ENCODE results near the gene CLDN19. TPM values are rescaled to one million over a fixed set of nuclear protein-coding genes. Genes with fewer than 3 reads are reported as not detected.

CLDN19 gene
- total RNA-seq, 1 experiment from 2014 or later, result not detected

DNA sequence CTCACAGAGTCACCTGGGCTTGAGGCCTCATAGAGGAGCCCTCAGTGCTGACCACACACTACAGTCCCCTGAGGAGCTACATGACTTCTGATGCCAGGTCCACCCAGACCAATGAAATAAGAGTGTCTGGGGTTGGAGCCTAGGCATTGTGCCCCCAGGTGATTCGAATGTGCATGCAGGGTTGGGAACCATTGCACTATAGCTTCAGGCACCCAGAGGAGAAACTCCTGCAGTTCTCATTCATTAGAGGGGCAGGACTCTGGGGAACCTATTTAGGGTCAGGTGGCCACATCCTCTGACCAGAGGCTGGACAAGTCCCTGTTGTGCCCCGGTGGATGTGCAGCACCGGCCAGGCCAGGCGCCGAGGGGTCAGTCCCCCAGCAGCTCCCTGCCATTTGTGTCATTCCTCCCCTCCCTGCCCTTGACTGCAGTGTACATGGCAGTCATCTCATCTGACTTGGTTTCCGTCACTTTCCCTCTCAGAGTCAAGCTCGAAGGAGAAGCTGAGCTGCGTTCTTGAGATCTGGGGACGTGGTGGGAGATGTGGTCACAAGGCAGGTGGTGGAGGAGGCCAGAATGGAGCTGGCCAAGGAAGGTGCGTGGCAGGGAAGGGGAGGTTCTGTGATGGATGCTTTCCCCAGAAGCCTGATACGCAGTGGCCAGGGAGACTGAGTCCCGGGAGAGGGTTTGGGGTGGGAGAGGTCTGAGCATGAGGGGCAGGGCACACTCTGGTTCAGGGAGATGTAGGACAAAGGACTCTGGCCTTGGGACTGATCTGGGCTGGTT is 6.4 kb downstream of the CLDN19 start (continued):
- TF ChIP-seq, protein P1, sequence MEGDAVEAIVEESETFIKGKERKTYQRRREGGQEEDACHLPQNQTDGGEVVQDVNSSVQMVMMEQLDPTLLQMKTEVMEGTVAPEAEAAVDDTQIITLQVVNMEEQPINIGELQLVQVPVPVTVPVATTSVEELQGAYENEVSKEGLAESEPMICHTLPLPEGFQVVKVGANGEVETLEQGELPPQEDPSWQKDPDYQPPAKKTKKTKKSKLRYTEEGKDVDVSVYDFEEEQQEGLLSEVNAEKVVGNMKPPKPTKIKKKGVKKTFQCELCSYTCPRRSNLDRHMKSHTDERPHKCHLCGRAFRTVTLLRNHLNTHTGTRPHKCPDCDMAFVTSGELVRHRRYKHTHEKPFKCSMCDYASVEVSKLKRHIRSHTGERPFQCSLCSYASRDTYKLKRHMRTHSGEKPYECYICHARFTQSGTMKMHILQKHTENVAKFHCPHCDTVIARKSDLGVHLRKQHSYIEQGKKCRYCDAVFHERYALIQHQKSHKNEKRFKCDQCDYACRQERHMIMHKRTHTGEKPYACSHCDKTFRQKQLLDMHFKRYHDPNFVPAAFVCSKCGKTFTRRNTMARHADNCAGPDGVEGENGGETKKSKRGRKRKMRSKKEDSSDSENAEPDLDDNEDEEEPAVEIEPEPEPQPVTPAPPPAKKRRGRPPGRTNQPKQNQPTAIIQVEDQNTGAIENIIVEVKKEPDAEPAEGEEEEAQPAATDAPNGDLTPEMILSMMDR (IDR thresholded peaks at IDR 0.05 in 2 of 3, conservative IDR thresholded peaks at IDR 0.05 in 1 of 3; ENCODE audit: borderline replicate concordance in 1 of 3, insufficient read depth in 1 of 3, low read depth in 2 of 3, low read length in 2 of 3), result no peak
- TF ChIP-seq SIN3A (IDR thresholded peaks at IDR 0.05; ENCODE audit: low read depth) (no peak), YY1 (IDR thresholded peaks at IDR 0.05; ENCODE audit: extremely low read depth, insufficient replicate concordance, low read depth, low read length) (no peak), ZFX (IDR thresholded peaks at IDR 0.05) (no peak)
- TF ChIP-seq, protein P2, sequence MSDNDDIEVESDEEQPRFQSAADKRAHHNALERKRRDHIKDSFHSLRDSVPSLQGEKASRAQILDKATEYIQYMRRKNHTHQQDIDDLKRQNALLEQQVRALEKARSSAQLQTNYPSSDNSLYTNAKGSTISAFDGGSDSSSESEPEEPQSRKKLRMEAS (IDR thresholded peaks at IDR 0.05), result no peak

DNA sequence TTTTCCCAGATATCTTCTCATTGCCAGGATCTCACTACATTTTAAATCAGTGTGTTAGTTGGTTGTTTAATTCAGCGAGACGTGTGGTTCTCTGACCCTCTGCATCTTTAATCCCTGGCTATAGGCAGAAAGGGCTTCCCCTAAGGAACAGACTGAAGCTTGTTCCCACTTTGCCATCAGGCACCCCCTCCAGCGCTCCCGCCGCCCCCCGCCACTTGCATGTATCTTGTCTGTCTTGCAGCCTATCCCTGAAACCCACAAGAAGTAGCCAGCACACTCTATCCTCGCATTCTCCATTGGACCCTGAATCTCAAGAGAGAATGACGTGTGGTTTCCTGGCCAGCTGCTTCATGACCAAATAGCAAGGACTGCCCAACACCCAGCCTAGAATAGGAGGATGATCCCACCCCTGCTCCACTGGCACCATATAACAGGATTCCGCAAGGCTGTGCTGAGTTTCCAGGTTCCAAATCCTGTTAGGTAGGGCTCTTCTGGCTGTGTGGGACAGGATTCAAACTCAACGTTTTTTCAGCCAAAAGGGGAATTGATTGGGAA is 7.8 kb downstream of the CLDN19 start:
- Histone ChIP-seq H3K4me2 (ENCODE audit: low read length) (no peak overlapping the region), H3K36me3 (ENCODE audit: control insufficient read depth in 1 of 2, insufficient read depth in 2 of 2, low read length in 2 of 2) (no peaks in the 10 kb centered on the region), H3K9me2 (ENCODE audit: insufficient read depth) (no peaks in the 10 kb centered on the region), H3K9ac (ENCODE audit: low read length) (no peak overlapping the region), H3K4me1 (ENCODE audit: control insufficient read depth in 1 of 2, insufficient read depth in 2 of 2, low read length in 2 of 2) (peaks cover 4 to 12% of the 10 kb centered on the region in 2 experiments), H3K9me3 (ENCODE audit: control insufficient read depth in 1 of 2, insufficient read depth in 1 of 2, low read depth in 1 of 2, low read length in 2 of 2) (no peaks in the 10 kb centered on the region), H3K4me3 (replicated peaks in 1 of 2; ENCODE audit: low read depth in 1 of 2, low read length in 2 of 2) (no peak overlapping the region), H3K27ac (ENCODE audit: low read depth, low read length) (no peak overlapping the region), H4K20me1 (ENCODE audit: insufficient read depth) (no peaks in the 10 kb centered on the region), H2AFZ (ENCODE audit: low read depth, low read length, poor library complexity, severe bottlenecking) (no peak overlapping the region), H3K79me2 (ENCODE audit: insufficient read depth, low read length) (no peaks in the 10 kb centered on the region), H3K27me3 (ENCODE audit: insufficient read depth, low read length) (no peaks in the 10 kb centered on the region)
- ATAC-seq, result no peak
- RAD21 ChIA-PET (ENCODE audit: low non-redundant PET in 1 of 2, low total read pairs in 2 of 2, uncharacterized antibody in 2 of 2, unreplicated experiment in 2 of 2), result no interaction called here
- POLR2A ChIA-PET, result no interaction called here
- CTCF ChIA-PET, result interaction anchor here (0.6 kb wide), 1 partner anchor 14 kb away, joined by 3 read pairs; no protein-coding TSS in a partner anchor
- no peak for DNase-seq (ENCODE audit: low read depth, low spot score)
- no TSS peak for BruUV-seq (replicated peaks)
- TF ChIP-seq POLR2A (IDR thresholded peaks at IDR 0.05; ENCODE audit: borderline replicate concordance, extremely low read depth, insufficient read depth, insufficient read length) (no peak), CEBPB (IDR thresholded peaks at IDR 0.05; ENCODE audit: low read depth) (no peak), EGR1 (IDR thresholded peaks at IDR 0.05; ENCODE audit: low read depth) (no peak), EZH2 (IDR thresholded peaks at IDR 0.05) (no peak), RAD21 (IDR thresholded peaks at IDR 0.05; ENCODE audit: low read depth) (no peak), TCF7L2 (IDR thresholded peaks at IDR 0.05; ENCODE audit: borderline replicate concordance, extremely low read depth, insufficient read depth, insufficient read length) (no peak), SRF (IDR thresholded peaks at IDR 0.05; ENCODE audit: low read depth) (no peak), ZFX (IDR thresholded peaks at IDR 0.05) (no peak), SIN3A (IDR thresholded peaks at IDR 0.05; ENCODE audit: low read depth) (no peak), JUND (IDR thresholded peaks at IDR 0.05) (no peak), YY1 (IDR thresholded peaks at IDR 0.05; ENCODE audit: extremely low read depth, insufficient replicate concordance, low read depth, low read length) (no peak)
- TF ChIP-seq, protein P3, sequence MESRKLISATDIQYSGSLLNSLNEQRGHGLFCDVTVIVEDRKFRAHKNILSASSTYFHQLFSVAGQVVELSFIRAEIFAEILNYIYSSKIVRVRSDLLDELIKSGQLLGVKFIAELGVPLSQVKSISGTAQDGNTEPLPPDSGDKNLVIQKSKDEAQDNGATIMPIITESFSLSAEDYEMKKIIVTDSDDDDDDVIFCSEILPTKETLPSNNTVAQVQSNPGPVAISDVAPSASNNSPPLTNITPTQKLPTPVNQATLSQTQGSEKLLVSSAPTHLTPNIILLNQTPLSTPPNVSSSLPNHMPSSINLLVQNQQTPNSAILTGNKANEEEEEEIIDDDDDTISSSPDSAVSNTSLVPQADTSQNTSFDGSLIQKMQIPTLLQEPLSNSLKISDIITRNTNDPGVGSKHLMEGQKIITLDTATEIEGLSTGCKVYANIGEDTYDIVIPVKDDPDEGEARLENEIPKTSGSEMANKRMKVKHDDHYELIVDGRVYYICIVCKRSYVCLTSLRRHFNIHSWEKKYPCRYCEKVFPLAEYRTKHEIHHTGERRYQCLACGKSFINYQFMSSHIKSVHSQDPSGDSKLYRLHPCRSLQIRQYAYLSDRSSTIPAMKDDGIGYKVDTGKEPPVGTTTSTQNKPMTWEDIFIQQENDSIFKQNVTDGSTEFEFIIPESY (IDR thresholded peaks at IDR 0.05; ENCODE audit: extremely low read depth, insufficient replicate concordance, low read length), result no peak
- TF ChIP-seq, protein P1 (IDR thresholded peaks at IDR 0.05 in 2 of 3, conservative IDR thresholded peaks at IDR 0.05 in 1 of 3; ENCODE audit: borderline replicate concordance in 1 of 3, insufficient read depth in 1 of 3, low read depth in 2 of 3, low read length in 2 of 3), result no peak
- intact Hi-C loops (cut with micrococcal nuclease), result loop anchor here (10.0 kb wide), 2 partner anchors 387 to 557 kb away; no protein-coding TSS in a partner anchor
